ENCODE results near the gene CBX4.
A peak's percentile ranks its signal among the peaks of the same experiment; 100 is the strongest.

The CBX4 gene

GRCh38 chr17:79840989-79841286, 1.7 kb upstream of the CBX4 start:
- DNase-seq, result no peak

DNA sequence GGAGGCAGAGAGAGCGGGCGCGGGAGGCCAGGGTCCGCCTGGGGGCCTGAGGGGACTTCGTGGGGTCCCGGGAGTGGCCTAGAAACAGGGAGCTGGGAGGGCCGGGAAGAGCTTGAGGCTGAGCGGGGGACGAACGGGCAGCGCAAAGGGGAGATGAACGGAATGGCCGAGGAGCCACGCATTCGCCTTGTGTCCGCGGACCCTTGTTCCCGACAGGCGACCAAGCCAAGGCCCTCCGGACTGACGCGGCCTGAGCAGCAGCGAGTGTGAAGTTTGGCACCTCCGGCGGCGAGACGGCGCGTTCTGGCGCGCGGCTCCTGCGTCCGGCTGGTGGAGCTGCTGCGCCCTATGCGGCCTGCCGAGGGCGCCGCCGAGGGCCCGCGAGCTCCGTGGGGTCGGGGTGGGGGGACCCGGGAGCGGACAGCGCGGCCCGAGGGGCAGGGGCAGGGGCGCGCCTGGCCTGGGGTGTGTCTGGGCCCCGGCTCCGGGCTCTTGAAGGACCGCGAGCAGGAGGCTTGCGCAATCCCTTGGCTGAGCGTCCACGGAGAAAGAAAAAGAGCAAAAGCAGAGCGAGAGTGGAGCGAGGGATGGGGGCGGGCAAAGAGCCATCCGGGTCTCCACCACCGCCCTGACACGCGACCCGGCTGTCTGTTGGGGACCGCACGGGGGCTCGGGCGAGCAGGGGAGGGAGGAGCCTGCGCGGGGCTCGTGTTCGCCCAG, 1.2 kb upstream of the CBX4 start:
- no peak for DNase-seq

GRCh38 chr17:79838522-79839274, 542 bp downstream of the CBX4 start:
- no peak for DNase-seq

DNA sequence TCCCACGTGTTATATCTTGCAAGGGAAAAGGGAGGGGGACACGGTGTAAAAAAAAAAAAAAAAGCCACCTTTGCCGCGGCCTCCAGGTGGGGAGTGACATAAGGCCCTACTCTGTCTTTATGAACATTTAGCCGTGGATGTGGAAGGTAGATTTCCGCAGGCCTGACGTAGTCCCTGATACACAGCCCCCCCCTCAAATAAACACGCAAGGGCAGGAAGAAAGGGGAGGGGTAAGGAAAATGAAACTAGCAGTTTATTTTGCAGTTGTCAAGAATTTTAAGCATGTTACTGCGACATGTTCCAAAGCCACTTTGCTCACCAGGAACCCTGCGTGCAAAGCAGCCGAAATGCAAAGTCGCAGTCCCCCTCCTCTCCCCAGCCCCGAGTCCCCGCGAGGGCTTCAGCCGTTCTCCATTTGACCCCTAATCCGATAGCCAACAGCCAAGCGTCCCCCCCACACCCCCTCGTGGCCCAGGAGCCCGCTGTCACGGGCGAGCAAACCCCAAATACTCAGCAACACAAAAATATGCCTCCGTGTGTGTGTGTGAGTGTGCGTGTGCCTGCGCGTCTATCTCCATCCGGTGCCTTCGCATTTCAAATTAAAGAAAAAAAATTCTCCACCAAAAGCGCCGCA, 1.2 kb downstream of the CBX4 start:
- no peak for DNase-seq

GRCh38 chr17:79836972-79837887, 2.0 kb downstream of the CBX4 start:
- DNase-seq, result no peak

DNA sequence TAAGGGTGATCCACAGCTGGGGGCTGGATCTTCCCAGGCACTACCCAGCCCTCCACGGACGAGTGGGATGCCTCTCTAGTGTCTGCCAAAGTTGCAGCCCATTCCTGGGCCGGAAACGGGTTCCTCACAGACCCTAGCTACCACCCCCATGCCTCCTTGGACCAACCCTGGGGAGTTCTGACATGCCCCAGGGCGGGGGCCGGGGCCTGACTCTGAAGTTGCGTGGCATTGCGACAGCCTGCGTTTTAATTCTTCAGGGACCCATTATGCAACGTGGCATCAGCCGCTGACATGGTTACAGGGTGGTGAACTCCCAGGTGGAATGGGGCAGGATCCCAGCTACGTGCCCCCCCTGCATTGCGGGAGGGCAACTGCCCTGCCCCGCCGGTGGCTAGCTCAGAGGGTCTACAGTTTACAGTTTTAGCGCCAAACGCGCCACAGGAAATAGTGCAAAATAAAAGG, 2.7 kb downstream of the CBX4 start:
- DNase-seq, result no peak

DNA sequence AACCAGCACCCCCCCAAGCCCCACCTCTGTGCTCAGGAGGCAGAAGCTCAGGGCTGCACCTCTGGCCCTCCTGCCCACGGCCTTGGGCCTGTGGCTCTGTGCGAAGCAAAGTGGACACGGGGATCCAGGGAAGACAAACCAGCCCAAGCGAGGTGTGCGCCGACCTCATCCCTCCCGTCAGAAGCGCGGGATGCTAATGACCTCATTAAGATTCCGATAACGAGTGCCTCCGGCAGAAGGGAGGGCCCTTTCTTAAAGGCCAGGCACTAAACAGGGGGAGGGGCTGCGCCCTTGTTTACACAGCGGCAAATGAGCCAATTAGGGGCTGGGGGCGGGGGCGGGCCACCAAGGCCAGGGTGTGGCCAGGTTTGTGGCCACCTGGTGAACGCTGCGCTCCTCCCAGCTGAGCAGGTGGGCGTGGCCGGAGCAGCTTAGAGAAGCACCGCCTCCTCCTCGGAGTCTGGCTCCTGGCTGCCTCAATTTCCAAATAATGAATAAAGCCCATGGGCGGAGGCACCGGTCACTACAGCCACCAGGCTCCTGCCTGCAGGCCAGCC, 3.2 kb downstream of the CBX4 start:
- DNase-seq, result peak; percentile 50

- DNase-seq, result no peak
Observed at GRCh38 chr17:79835470-79835899, 3.8 kb downstream of the CBX4 start.

GRCh38 chr17:79834565-79835469, 4.4 kb downstream of the CBX4 start:
- DNase-seq, result no peak

- DNase-seq, result no peak
Observed at GRCh38 chr17:79833744-79834564, 5.3 kb downstream of the CBX4 start.

- no peak for DNase-seq
Observed at GRCh38 chr17:79833110-79833450, 6.2 kb downstream of the CBX4 start.

DNA sequence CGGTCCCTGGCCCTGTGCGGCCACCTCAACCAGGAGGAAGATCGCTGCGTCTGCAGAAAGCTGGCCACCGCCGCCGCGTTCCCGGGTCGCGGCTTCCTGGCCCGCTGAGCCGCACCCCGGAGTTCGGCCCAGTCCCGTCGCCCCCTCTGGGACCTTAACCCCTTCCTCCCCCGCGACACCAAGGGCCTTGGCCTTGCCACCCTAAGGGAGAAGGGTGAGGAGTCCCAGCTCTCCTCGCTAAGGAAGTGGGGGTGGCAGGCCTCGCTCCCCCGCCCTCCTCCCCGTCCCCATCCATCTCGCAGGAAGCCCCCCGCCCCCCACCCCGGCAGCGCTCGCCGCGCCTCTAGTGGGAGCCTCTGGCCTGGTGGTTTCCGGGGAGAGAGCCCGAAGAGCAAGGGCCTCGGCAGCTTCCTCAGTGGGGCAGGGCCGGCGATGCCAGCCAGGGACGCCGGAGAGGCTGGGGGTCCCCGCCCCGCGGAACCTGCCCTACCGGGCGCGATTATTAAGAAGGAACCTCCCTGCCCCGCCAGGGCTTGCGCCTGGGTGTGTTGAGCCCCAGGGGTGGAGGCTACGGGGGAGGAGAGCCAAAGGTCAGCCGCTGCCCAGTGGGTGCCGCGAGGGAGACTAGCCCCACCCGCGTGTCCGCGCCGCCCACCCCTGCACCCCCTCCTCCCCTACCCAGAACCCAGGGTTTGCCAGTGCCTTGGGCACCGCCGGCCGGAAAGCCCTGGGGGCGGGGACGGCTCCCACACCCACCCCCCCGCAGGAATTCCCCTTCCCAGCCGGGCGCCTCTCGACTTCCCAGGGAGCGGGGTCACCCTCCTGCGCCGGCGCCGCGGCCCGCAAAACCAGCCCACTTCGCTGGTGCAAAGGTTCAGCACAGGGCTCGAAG, 6.8 kb downstream of the CBX4 start:
- no peak for DNase-seq

DNA sequence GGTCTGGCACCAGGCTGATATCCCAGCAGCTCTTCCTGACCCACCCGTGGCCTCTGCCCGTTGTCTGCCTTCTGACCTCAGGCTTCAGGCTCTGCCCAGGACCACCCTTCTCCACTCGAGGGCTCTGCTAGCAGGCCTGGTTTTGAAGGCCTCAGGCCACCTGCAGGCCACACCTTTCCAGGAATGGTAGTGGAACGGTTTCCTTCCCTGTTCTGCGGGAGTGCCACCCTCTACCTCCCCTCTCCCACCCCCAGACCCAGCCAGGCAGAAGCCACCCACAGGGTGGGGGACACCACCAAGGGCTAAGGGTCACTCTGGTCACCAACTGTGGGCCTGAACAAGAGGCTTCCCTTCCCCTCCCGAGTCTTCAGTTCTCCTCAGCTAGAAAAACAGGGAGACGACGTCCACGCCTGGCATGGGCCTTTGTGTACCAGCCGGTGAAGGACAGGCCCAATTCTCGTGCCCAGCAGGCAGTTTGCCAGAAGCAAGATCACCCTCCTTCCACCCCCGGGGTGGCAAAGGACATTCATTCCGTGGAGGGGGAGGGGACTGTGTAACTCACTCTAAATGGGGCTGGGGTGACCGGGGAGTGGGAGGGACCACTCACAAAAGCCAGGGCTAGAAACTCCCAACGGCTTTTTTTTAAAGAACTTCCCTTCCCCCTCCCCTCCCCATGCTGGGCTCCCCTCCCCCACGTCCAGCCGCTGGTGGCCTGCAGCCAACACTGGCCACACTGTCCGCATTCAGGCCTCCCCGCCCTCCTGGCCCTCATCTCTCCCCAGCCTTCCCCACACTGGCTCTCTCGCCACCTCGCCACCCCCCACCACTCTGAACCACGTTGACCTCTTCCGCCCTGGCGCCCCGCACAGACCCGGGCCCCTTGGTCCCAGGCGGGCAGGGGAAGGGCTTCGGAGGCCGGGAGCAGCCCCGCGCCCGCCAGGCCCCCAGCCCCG, 7.7 kb downstream of the CBX4 start:
- no peak for DNase-seq

DNA sequence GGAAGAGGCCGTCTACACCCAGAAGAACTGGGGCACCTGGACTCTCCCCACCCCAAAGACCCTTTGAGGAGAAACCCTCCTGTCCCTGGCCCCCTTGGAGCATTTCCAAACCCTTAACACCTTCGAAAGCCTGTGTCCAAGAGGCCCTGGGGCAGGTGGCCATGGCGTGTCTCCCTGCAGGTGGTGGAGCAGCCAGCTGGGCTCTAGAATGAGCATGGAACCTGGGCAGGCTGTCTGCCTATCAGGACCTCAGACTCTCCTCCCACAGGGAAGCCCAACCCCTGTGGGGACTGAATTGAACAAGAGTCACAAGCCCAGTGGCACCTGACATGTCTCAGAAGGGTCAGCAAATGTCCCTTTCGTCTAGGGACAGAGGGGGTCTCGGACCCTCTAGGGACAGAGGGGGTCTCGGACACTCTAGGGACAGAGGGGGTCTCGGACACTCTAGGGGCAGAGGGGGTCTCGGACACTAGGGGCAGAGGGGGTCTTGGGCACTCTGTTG, 8.4 kb downstream of the CBX4 start:
- DNase-seq, result no peak

DNA sequence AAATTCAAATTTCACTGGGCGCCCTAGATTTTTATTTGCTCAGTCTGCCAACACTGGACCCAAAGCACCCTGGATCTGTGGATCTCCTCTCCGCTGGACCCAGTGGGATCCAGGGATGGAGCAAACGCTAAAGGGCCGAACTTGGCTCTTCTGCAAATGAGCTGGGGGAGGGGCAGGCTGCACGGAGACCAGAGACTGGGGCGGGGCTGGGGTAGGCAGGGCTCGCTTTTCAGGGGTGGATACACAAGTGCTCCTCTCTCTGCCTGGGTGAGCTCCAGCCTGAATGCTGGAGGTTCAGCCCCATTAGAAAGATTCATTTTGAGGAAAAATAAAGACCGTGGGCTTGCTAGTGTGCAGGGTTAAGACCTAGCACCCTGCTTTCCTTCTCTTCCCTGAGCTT, 8.9 kb downstream of the CBX4 start:
- no peak for DNase-seq

- no peak for DNase-seq
Observed at GRCh38 chr17:79829457-79829856, 9.8 kb downstream of the CBX4 start.

DNA sequence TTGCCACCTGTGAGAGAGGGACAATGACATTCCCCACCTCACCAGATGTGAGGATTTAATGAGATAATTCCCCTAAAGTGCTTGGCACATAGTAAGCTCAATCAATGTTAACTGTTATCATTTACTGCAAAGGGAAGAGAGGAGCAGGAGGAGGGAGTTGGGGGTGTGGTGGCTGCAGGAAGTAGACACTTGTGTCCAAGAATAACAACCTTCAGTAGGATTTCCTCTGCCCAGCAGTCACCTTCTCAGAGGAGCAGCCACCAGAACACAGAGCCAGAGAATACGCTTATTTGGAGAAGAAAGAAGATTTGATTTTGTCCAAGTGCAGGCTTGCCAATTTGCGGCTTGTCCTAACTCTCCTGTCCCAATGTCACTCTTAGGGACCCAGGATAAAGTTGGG, 10.2 kb downstream of the CBX4 start:
- DNase-seq, result no peak

- DNase-seq, result no peak
Observed at GRCh38 chr17:79826841-79827578, 12.2 kb downstream of the CBX4 start.
